Left renal cortex interstitium (tissue), 4 donors: ENCODE results near the gene UBE2U. TPM values are rescaled to one million over a fixed set of nuclear protein-coding genes. Genes with fewer than 3 reads are reported as not detected.
A peak's percentile ranks its signal among the peaks of the same experiment; 100 is the strongest.

Experiments used
- DNase-seq, 4 donors: peaks; one replicate each; pipeline ENCODE4 v3.0.0-alpha.2; 2013; ENCODE audit warnings: low read depth in 4 of 4, low spot score in 2 of 4, missing footprints in 1 of 4
- polyA plus RNA-seq, 4 donors: library from polyadenylated mRNA; unstranded; fragments of 120-200 nt; gene quantifications; one replicate each; pipeline ENCODE4 v1.2.1, GENCODE V29; 2013; ENCODE audit not compliant: insufficient read length in 4 of 4

The UBE2U gene
- under 1 TPM in 1 of 4 donors, not detected in 3; 0.13 TPM for polyA plus RNA-seq

GRCh38 chr1:64203420-64203819 lies at the start of gene UBE2U:
Gene UBE2U (plus strand): TSS chr1:64203623. CDS start chr1:64204051, 428 bp downstream.
- DNase-seq: no peak

GRCh38 chr1:64155278-64155677 lies 48.1 kb upstream of the UBE2U start:
- no peak for DNase-seq

GRCh38 chr1:64161357-64161941 lies 42.0 kb upstream of the UBE2U start:
- no peak for DNase-seq

- no peak for DNase-seq
These were observed 41.3 kb upstream of the UBE2U start for GRCh38 chr1:64162151-64162550.

GRCh38 chr1:64162804-64163203 lies 40.6 kb upstream of the UBE2U start:
- DNase-seq: no peak

GRCh38 chr1:64163431-64163830 lies 40.0 kb upstream of the UBE2U start:
- DNase-seq: no peak

- peak in 1 of 4 donors; percentile 29 for DNase-seq
These were observed 39.5 kb upstream of the UBE2U start for GRCh38 chr1:64163970-64164369.

- DNase-seq: no peak
These were observed 36.8 kb upstream of the UBE2U start for GRCh38 chr1:64166629-64167028.

- DNase-seq: no peak
These were observed 36.2 kb upstream of the UBE2U start for GRCh38 chr1:64167176-64167575.

- no peak for DNase-seq
These were observed 32.2 kb upstream of the UBE2U start for GRCh38 chr1:64171246-64171645.

GRCh38 chr1:64171797-64172281 lies 31.6 kb upstream of the UBE2U start:
- no peak for DNase-seq

- DNase-seq: no peak
These were observed 30.9 kb upstream of the UBE2U start for GRCh38 chr1:64172458-64172983.

GRCh38 chr1:64173336-64173940 lies 30.0 kb upstream of the UBE2U start:
- DNase-seq: no peak

GRCh38 chr1:64175639-64176038 lies 27.8 kb upstream of the UBE2U start:
- DNase-seq: no peak

- DNase-seq: no peak
These were observed 26.8 kb upstream of the UBE2U start for GRCh38 chr1:64176659-64177058.

GRCh38 chr1:64179588-64179987 lies 23.8 kb upstream of the UBE2U start:
- no peak for DNase-seq

- DNase-seq: no peak
These were observed 21.2 kb upstream of the UBE2U start for GRCh38 chr1:64182207-64182606.

- DNase-seq: no peak
These were observed 19.9 kb upstream of the UBE2U start for GRCh38 chr1:64183395-64184002.

- DNase-seq: no peak
These were observed 19.4 kb upstream of the UBE2U start for GRCh38 chr1:64184003-64184440.

- DNase-seq: no peak
These were observed 17.1 kb upstream of the UBE2U start for GRCh38 chr1:64186138-64186897.

- no peak for DNase-seq
These were observed 16.5 kb upstream of the UBE2U start for GRCh38 chr1:64186898-64187280.
